HG03571 (cell line): ENCODE measurements around the gene RBM22.
"Not testable (repeated sequence)": the region's sequence is repeated elsewhere in the genome, so short reads cannot be mapped to it uniquely, and the experiment has no call there.

Experiments used
- ATAC-seq: cut with Tn5 transposase; IDR thresholded peaks from one replicate; pipeline ENCODE4 v1.9.1; 2021; ENCODE audit not compliant: unreplicated experiment

Gene RBM22

DNA sequence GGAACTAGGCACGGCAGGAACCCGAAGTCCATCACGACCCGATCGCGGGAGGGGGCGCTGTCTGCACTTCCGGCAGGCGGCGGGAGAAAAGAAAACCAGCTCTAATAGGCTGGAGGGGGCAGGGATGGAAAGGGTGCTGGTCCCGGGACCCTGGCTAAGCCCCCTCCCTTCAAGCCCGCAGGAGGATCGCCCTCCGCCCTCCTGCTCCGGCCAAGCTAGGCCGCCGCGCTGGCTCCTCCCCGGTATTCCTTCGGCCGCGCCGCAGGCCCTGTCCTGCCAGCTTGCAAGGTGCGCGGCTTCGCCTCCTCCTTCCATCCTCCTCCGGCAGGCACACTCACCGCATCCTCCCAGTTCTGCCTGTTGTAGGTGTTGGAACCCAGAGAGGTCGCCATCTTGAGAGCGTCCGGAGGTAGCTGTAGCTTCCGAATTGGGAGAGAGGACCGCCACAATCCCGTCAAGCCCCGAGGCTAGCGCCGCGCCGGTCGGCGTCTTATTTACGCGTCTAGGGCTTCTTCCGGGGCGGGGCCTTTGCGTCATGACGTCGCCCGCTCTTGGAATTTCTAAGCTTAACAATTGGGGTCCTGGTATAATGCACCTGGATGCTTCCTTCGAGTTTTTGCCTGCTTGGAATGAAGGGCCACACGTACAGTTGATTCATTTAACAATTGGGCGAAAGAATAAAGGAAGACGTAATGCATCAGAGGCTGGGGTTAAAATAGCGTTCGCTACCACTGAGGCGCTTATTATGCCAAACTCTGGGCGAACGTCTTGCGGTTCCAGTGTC, at the start of gene RBM22:
Gene RBM22, minus strand, starts transcription at position 469 of the 784 bp plus-strand sequence. Its CDS starts 77 bp downstream, at position 392.
- peak; percentile 98 for ATAC-seq

DNA sequence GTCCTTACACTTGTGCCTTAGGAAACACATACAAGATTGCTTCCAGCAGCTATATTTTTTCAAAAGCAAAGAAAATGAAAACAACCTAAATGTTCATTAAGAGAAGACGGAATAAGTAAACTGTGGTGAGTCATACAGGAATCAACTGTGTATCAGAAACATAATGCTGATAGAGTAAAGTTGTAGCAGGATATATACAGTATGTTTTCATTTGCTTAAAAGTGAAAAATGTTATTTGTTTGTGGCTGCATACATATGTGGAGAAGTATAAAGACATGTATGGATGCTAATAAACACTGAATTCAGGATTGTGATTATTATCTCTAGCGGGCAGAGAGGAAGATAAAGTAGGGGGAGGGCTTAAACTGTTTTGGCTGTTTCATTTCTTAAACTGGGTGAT, 49.6 kb upstream of the RBM22 start:
- ATAC-seq, result no peak

DNA sequence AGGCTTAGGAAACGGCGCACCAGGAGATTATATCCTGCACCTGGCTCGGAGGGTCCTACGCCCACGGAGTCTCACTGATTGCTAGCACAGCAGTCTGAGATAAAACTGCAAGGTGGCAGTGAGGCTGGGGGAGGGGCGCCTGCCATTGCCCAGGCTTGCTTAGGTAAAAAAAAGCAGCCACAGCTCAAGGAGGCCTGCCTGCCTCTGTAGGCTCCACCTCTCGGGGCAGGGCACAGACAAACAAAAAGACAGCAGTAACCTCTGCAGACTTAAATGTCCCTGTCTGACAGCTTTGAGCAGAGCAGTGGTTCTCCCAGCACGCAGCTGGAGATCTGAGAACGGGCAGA, 42.3 kb upstream of the RBM22 start:
- ATAC-seq, result not testable (repeated sequence)

DNA sequence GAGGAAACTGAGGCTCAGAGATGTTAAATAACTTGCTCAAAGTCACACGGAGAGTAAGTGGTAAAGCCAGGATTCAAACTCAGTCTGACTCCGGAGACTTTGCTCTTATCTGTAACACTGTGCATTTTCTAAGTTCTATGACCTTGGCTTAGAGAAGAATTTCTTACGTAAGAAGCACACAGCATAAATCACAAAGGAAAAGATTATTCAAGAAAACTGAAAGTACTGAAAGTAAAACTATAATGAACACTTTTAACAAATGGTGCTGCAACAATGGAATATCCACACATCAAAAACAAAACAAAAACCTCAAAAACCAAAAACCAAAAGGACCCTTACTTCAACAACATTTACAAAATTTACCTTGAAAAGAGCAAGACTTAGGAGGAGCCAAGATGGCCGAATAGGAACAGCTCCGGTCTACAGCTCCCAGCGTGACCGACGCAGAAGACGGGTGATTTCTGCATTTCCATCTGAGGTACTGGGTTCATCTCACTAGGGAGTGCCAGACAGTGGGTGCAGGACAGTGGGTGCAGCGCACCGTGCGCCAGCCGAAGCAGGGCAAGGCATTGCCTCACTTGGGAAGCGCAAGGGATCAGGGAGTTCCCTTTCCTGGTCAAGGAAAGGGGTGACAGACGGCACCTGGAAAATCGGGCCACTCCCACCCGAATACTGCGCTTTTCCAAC, 41.7 kb upstream of the RBM22 start:
- not testable (repeated sequence) for ATAC-seq

DNA sequence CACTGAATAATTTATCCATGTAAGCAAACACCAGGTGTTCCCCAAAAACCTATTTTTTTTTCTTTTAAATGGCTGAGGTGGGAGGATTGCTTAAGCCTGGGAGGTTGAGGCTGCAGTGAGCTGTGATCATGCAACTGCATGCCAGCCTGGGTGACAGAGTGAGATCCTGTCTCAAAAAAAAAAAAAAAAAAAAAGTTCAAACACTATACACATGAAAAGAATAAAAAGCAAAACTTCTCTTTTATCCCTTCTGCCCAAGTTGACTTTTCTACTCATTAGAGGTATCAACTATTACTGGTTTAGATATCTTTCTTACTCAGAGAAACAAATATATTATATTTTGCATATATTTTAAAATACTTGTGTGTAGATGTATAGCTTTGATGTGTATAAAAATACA, 40.1 kb upstream of the RBM22 start:
- no peak for ATAC-seq

DNA sequence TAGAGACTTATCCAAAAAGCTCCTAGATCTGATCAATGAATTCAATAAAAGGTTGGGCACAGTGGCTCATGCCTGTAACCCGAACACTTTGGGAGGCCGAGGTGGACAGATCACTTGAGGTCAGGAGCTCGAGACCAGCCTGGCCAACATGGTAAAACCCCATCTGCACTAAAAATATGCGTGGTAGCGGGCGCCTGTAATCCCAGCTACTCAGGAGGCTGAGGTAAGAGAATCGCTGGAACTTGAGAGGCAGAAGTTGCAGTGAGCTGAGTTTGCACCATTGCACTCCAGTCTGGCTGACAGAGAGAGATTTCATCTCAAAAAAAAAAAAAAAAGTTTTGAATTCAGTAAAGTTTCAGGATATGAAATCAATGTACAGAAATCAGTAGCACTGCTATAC, 38.0 kb upstream of the RBM22 start:
- ATAC-seq, result no peak

DNA sequence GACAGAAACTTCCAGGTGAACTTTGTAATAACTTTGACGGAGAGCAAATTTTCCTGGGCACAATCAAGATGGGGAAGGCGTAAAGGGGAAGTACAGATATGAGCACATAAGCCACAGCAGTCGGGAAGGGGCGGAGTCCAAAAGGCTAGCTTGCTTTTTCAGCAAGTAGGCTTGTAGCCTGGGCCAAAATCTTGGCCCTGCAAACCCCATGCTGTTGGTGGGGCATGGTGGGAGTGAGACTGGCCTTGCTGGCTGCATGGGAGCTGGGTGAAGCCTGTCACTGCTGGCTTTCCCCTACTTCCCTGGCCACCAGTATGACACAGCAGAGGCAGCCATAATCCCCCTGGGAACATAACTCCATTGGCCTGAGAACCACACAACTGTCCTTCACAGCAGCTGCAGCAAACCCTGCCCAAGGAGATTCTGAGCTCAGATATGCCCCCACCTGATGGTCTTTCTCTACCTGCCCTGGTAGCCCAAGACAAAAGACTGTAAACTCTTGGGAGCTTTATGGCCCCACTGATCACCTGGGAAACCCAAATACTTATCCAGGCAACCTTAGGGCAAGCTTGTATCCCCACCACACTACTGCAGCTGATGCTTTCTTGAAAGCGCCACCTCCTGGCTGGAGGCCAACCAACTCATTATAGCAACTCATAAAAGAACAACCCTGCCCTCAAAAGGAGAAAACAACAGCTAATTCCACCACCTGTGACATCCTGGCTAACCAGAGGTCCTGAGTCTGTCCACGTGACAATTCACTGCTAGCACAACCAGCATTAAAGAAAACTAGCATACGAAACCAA, 33.9 kb upstream of the RBM22 start:
- no peak for ATAC-seq

DNA sequence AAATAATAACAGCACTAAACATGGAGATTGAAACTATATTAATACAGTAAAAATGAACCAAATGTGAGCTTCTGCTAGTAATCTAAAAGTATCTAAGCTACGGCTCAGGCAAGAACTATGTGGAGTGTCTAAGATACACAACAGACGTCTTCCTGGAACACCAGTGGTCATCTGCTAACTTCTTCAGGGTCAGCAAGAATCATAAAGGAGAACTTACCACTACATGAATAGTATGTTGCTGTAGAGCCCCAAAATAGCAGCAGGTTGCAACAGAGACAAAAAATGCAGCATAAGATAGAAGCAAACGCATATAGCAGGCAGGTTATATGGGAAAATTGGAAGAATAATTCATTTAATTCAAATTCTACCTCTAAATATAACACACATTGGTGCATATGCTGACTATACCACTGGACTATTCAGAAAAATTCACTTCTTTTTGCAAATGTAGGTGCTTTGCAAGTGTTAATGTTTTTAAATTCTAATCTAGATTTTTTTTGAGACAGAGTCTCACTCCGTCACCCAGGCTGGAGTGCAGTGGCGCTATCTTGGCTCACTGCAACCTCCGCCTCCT, 30.9 kb upstream of the RBM22 start:
- no peak for ATAC-seq

DNA sequence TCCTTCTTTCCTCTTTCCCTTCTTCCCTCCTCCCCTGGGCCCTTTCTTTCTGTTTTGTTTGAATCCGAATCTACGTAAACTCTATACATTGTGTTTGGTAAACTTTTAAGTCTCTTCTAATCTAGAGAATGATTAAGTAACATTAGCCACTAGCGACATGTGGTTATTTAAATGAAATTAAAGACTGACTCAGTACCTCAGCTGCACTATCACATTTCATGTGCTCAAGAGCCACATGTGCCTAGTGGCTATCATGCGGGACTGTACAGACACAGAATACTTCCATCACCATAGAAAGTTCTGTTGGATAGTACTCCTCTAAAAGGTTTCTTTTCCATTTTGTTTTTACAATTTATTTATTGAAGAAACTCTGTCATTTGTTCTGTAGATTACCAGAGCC, 29.0 kb upstream of the RBM22 start:
- no peak for ATAC-seq

DNA sequence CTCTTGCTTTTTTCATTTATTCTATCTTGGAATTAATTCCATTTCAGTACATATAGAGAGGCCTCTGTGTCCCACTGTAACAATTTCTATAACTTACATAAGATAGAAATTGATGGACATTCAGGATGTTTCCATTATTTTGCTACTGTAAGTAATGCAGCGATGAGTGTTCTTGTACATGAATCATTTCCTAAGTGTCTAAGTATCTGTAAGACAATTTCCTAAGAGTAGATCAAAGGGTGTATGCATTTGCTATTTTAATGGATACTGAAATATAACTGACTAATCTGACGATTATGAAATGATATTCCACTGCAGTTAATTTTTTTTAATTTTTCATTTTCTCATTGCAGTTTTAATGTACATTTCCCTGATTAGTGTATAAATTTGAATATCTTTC, 23.0 kb upstream of the RBM22 start:
- no peak for ATAC-seq

DNA sequence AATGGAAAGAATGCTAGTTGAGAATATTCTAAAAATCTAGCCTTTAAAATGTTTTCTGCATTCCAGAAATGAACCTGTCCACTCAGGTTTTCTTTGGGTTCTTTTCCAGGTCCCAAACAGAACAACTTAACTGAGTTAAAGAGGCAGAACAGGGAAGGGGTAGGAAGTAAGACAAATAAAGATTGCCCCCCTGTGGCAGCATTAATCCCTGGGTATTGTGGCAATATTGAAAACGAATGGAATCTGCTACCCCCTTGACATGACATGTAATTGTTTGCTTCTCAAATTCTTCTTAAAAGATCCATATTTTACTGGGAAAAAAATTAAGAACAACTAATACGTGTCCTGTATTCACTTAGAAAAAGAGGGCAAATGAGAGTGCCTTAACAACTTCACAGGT, 9.3 kb upstream of the RBM22 start:
- ATAC-seq, result no peak

DNA sequence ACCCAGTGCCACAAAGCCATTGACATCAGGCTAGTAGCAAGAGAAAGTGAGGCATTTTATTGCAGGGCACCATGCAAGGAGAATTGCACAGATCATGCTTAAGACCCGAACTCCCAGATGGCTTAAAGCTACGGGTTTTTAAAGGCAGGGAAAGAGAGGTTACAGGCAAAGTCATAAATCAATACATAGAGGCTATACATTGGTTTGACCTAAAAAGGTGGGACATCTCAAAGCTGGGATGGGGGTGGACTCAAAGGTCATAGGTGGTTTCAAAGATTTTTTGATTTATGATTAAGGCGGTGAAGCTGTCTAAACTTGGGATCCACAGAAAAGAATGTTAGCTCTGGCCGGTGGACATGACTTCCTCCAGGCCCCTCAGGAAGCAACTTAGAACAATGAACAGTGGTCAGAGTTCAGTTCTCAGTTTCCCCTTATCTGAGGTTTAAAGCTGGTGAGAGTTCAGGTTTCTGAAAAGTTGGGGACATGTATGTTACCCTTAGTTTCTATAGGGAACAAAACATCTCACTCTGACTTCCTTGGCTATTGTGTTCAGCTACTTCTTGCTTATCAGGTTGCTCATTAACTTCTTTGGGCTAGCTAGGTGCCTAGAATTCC, 6.0 kb upstream of the RBM22 start:
- no peak for ATAC-seq

DNA sequence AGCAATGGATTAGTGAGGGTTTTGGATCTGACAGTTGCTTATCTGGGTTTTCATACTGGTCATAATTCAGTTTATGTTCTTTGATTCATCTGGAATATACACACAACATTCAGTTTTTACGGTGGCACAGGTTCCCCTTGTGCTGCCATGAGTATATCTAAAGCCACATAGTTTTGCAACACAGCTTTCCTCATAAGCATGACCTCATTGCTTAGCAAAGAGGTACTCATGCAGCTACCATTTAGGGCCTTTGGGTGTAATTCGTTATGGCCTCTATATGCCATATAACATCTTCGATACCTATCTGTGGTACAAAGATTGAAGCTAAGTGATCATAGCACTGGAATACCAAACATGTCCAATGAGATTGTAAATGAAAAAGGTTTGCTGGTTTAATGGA, 2.9 kb upstream of the RBM22 start:
- ATAC-seq, result no peak

DNA sequence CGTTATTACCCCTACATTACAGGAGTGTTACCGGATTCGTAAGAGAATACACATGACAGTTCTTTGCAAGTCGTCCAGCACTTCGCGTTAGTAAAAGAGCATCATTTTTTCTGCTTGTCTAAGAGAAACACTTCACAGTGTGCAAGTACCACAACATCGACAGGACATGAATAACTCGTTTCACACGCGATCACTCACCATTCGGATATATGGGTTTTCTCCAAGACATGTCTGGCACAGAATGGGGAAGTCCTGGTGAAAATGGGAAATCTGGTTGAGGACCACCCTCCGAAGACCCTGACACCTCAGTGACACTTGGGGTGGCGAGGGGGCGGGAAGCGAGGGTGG, 642 bp downstream of the RBM22 start:
- no peak for ATAC-seq

DNA sequence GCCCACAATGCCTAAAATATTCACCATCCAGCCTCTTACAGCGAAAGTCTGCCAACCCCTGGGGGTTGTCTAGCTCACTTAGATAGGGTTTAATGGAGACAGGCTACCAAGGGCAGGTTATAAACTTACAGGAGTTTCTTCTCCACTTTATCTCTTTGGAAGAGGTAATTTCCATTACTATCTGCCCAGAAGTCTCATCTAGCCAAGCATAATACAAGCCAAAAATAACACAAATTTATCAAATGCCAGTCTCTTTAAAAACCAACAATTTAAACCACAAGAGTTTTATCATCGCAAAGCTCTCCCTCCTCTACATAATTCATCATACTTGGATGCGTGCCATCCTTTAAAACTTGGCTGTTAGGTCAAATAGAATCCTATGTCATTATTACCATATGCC, 6.2 kb downstream of the RBM22 start:
- ATAC-seq, result no peak

DNA sequence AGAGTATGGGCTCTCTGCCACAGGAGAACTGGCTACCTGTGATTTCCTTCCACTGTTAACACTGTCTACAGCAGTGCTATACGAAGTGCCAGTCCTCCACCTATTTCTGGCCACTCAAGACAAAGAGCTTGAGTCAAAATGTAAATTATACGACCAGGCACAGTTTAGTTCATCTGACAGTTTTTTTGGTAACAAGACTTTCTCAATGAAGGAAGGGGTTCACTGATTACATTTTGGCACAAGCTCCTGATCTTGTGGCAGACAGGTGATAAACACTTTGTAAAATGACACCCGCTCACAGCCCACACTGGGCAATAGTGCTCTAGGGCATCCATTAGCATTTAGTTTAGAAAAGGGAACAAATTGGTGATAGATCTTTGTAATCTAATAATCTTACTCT, 8.6 kb downstream of the RBM22 start:
- no peak for ATAC-seq

DNA sequence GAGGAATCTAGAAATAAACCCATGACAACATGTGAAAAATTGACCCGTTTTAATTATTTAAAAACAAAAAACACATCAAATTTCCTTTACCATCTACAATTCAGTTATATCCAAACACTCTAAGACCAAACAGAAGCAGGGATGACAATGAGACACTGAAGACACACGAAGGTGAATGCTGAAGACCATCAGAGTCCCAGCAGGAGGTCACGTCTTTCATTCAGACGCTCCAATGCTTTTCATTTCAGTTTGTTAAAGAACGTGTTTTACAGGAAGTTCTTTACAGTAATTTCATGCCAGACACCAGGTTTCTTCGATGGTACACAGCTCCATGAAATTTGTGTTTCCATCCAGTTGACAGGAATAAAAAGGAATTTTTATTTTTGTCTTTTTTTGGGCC, 10.1 kb downstream of the RBM22 start:
- ATAC-seq, result no peak

DNA sequence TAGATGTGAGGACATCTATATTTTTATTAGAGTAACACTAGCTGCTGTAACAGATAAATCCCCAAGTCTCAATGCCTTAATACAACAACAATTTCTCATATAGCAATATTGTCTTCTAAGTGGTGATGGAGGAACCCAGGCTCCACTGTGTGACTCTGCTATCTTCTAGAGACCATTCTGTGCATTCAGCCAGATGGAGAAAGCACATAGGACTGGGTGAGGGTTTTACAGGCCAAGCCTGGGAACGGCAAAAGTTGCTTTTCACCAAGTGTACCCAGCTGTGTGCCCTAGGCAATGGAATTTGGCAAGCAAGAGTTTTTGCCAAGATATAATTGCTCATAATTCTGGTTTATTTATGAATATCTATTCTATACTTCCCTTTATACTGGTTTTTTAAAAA, 11.7 kb downstream of the RBM22 start:
- ATAC-seq, result no peak

DNA sequence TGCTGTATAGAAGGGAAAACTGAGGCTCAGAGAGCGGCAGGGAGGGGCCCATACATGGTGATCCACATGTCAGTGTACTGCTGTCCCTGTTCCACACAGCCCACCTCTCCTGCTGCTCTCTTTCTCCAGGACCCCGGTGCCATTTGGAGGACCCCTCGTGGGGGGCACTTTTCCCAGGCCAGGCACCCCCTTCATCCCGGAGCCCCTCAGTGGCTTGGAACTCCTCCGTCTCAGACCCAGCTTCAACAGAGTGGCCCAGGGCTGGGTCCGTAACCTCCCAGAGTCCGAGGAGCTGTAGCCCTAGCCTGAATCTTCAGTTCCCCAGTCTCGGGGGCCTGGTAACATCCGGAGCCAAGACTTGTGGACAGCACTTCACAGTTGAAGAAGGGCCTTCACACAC, 24.3 kb downstream of the RBM22 start:
- no peak for ATAC-seq

DNA sequence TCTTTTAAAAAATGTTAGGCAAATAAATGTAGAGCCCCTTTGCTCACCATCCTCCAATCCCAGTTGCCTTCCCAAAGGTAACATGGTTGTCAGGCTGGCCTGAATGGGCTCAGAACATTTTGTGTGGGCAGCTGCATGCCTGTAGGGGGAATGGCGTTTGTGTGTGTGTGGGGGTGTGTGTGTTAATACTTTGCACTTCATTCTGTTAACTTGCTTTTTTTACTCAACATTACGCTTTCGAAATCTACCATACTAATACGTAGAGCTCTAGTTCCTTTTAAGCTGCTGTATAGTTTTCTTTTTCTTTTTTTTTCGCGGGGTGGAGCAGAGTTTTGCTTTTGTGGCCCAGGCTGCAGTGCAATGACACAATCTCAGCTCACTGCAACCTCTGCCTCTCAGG, 25.8 kb downstream of the RBM22 start:
- ATAC-seq, result no peak

DNA sequence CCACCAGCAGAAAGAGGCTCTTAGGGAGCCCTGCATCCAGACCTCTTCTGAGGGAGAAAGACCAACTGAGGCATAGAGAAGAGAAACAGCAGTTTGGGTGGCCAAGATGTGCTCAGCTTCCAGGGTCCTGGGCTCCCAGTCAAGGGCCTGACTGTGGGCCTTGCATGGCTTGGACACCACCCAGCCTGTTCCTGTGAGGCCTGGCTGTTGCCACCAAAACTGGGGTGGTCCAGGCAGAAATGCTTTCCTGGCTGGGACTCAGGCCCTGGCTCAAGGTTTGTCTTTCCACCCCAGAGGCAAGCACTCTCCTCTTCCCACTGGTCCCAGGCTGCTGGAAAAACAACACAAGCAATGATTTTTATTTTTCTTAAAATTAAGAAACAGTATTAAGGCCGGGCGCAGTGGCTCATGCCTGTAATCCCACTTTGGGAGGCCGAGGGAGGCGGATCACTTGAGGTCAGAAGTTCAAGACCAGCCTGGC, 26.5 kb downstream of the RBM22 start:
- ATAC-seq, result no peak
